G401.6 (cell line): ENCODE data around the gene GRIN2A.

Experiments used
- FAIRE-seq: peaks from 2 replicates; lab custom pipeline; 2012; peaks lifted over from hg19 to GRCh38; lab: Jason Lieb, UNC

Gene GRIN2A

GRCh38 chr16:10181196-10182162, 749 bp downstream of the GRIN2A start:
- no peak for FAIRE-seq

GRCh38 chr16:10180771-10181163, 1.5 kb downstream of the GRIN2A start:
- no peak for FAIRE-seq

GRCh38 chr16:10180042-10180770, 2.0 kb downstream of the GRIN2A start:
- no peak for FAIRE-seq

- FAIRE-seq: no peak
These were observed 3.7 kb downstream of the GRIN2A start for GRCh38 chr16:10178526-10178925.

- no peak for FAIRE-seq
These were observed 4.1 kb downstream of the GRIN2A start for GRCh38 chr16:10178080-10178479.

GRCh38 chr16:10172848-10173655, 9.2 kb downstream of the GRIN2A start:
- no peak for FAIRE-seq

- no peak for FAIRE-seq
These were observed 11.0 kb downstream of the GRIN2A start for GRCh38 chr16:10171221-10171620.

- no peak for FAIRE-seq
These were observed 12.3 kb downstream of the GRIN2A start for GRCh38 chr16:10169904-10170410.

GRCh38 chr16:10169031-10169430, 13.2 kb downstream of the GRIN2A start:
- no peak for FAIRE-seq

- no peak for FAIRE-seq
These were observed 14.0 kb downstream of the GRIN2A start for GRCh38 chr16:10168258-10168657.

- FAIRE-seq: no peak
These were observed 16.6 kb downstream of the GRIN2A start for GRCh38 chr16:10165643-10166042.

GRCh38 chr16:10162981-10163380, 19.2 kb downstream of the GRIN2A start:
- no peak for FAIRE-seq

GRCh38 chr16:10156099-10156498, 26.1 kb downstream of the GRIN2A start:
- no peak for FAIRE-seq

GRCh38 chr16:10154389-10154788, 27.8 kb downstream of the GRIN2A start:
- no peak for FAIRE-seq

- no peak for FAIRE-seq
These were observed 28.2 kb downstream of the GRIN2A start for GRCh38 chr16:10153985-10154384.

- FAIRE-seq: no peak
These were observed 30.5 kb downstream of the GRIN2A start for GRCh38 chr16:10151718-10152117.

- no peak for FAIRE-seq
These were observed 31.3 kb downstream of the GRIN2A start for GRCh38 chr16:10150906-10151305.

GRCh38 chr16:10145542-10146035, 36.6 kb downstream of the GRIN2A start:
- no peak for FAIRE-seq

GRCh38 chr16:10141671-10142070, 40.6 kb downstream of the GRIN2A start:
- no peak for FAIRE-seq

GRCh38 chr16:10138881-10139280, 43.3 kb downstream of the GRIN2A start:
- no peak for FAIRE-seq

- FAIRE-seq: no peak
These were observed 44.9 kb downstream of the GRIN2A start for GRCh38 chr16:10137341-10137740.

GRCh38 chr16:10136916-10137315, 45.3 kb downstream of the GRIN2A start:
- no peak for FAIRE-seq
